H9 (cell line): ENCODE measurements around the gene TPD52L1. TPM values are rescaled to one million over a fixed set of nuclear protein-coding genes. Genes with fewer than 3 reads are reported as not detected.

Experiments
- DNase-seq: peaks from one replicate; pipeline ENCODE4 v3.0.0-alpha.2; 2017
- H2AFZ ChIP-seq: one replicate; pipeline ENCODE4 v1.6.1; 2013; ENCODE audit warnings: mild to moderate bottlenecking, low read length, control low read depth, moderate library complexity
- H2AK5ac ChIP-seq: 2 replicates; pipeline ENCODE4 v1.6.1; 2013; ENCODE audit warnings: low read length, control low read depth, mixed read lengths; ENCODE audit not compliant: insufficient read length
- H2BK120ac ChIP-seq: one replicate; pipeline ENCODE4 v1.6.1; 2013; ENCODE audit warnings: low read depth, mild to moderate bottlenecking, low read length, control low read depth, inconsistent platforms; ENCODE audit not compliant: poor library complexity, severe bottlenecking
- H2BK12ac ChIP-seq: 2 replicates; pipeline ENCODE4 v1.6.1; 2013; ENCODE audit warnings: low read length, control low read depth, mixed read lengths, low read depth; ENCODE audit not compliant: insufficient read length
- H2BK15ac ChIP-seq: 2 replicates; pipeline ENCODE4 v1.6.1; 2013; ENCODE audit warnings: low read depth, low read length, control low read depth
- H2BK20ac ChIP-seq: one replicate; pipeline ENCODE4 v1.6.1; 2013; ENCODE audit warnings: low read depth, mild to moderate bottlenecking, low read length, control low read depth, inconsistent platforms; ENCODE audit not compliant: poor library complexity, severe bottlenecking
- H2BK5ac ChIP-seq: 2 replicates; pipeline ENCODE4 v1.6.1; 2013; ENCODE audit warnings: low read length, control low read depth, mixed read lengths; ENCODE audit not compliant: insufficient read length
- H3K14ac ChIP-seq: 2 replicates; pipeline ENCODE4 v1.6.1; 2013; ENCODE audit warnings: low read length, control low read depth; ENCODE audit not compliant: insufficient read depth
- H3K18ac ChIP-seq: 2 replicates; pipeline ENCODE4 v1.6.1; 2013; ENCODE audit warnings: low read depth, mild to moderate bottlenecking, mixed read lengths, low read length, control low read depth; ENCODE audit not compliant: insufficient read length
- H3K23ac ChIP-seq: 2 replicates; pipeline ENCODE4 v1.6.1; 2013; ENCODE audit warnings: low read length, control low read depth, mixed read lengths, low read depth; ENCODE audit not compliant: insufficient read length
- H3K23me2 ChIP-seq: 2 replicates; pipeline ENCODE4 v1.6.1; 2013; ENCODE audit warnings: low read depth, mild to moderate bottlenecking, mixed read lengths, low read length, control low read depth; ENCODE audit not compliant: insufficient read length, poor library complexity, severe bottlenecking
- H3K27ac ChIP-seq: 2 replicates; pipeline ENCODE4 v1.5.1; 2013; ENCODE audit warnings: low read length, control low read depth, mixed read lengths, low read depth; ENCODE audit not compliant: insufficient read length
- H3K27me3 ChIP-seq: 2 replicates; pipeline ENCODE4 v1.6.1; 2013; ENCODE audit warnings: low read length, control low read depth, inconsistent platforms; ENCODE audit not compliant: insufficient read depth
- H3K4ac ChIP-seq: 2 replicates; pipeline ENCODE4 v1.6.1; 2013; ENCODE audit warnings: low read depth, mild to moderate bottlenecking, control low read depth, inconsistent platforms, low read length, moderate library complexity
- H3K4me1 ChIP-seq: 2 replicates; pipeline ENCODE4 v1.6.1; 2013; ENCODE audit warnings: low read length, control low read depth, inconsistent platforms; ENCODE audit not compliant: insufficient read depth
- H3K4me2 ChIP-seq: 2 replicates; pipeline ENCODE4 v1.6.1; 2013; ENCODE audit warnings: low read length, control low read depth, mixed read lengths; ENCODE audit not compliant: insufficient read length, insufficient read depth
- H3K56ac ChIP-seq: 2 replicates; pipeline ENCODE4 v1.6.1; 2013; ENCODE audit warnings: low read depth, mild to moderate bottlenecking, mixed read lengths, low read length, control low read depth; ENCODE audit not compliant: insufficient read length
- H3K79me1 ChIP-seq: 2 replicates; pipeline ENCODE4 v1.6.1; 2013; ENCODE audit warnings: low read depth, mild to moderate bottlenecking, moderate library complexity, low read length, control low read depth, inconsistent platforms; ENCODE audit not compliant: insufficient read depth, poor library complexity, severe bottlenecking
- H3K79me2 ChIP-seq: 2 replicates; pipeline ENCODE4 v1.6.1; 2013; ENCODE audit warnings: low read length, control low read depth, inconsistent platforms; ENCODE audit not compliant: insufficient read depth
- H3K9ac ChIP-seq: 2 replicates; pipeline ENCODE4 v1.6.1; 2013; ENCODE audit warnings: low read length, control low read depth, mixed read lengths; ENCODE audit not compliant: insufficient read length; ENCODE audit errors: extremely low read depth
- H3K9me3 ChIP-seq: one replicate; pipeline ENCODE4 v1.6.1; 2013; ENCODE audit warnings: low read depth, low read length, inconsistent platforms; ENCODE audit not compliant: control insufficient read depth
- H3T11ph ChIP-seq: one replicate; pipeline ENCODE4 v1.6.1; 2013; ENCODE audit warnings: mild to moderate bottlenecking, low read length, control low read depth, inconsistent platforms
- H4K20me1 ChIP-seq: one replicate; pipeline ENCODE4 v1.6.1; 2013; ENCODE audit not compliant: control insufficient read depth, insufficient read length, insufficient read depth
- H4K5ac ChIP-seq: 2 replicates; pipeline ENCODE4 v1.6.1; 2013; ENCODE audit warnings: low read depth, mild to moderate bottlenecking, mixed read lengths, low read length, control low read depth; ENCODE audit not compliant: insufficient read length
- H4K8ac ChIP-seq: replicated peaks from 2 replicates; pipeline ENCODE4 v1.6.1; 2013; ENCODE audit warnings: low read length, control low read depth, mixed read lengths, low read depth; ENCODE audit not compliant: insufficient read length
- H4K91ac ChIP-seq: 2 replicates; pipeline ENCODE4 v1.6.1; 2013; ENCODE audit warnings: low read depth, mild to moderate bottlenecking, moderate library complexity, mixed read lengths, low read length, control low read depth; ENCODE audit not compliant: insufficient read length
- H3K27ac Mint-ChIP-seq, 3 experiments: 2 replicates in 2 of 3; 3 replicates in 1 of 3; pipeline ENCODE4 v1.8.0; 2020 to 2021; ENCODE audit warnings: mixed read lengths in 3 of 3, mild to moderate bottlenecking in 1 of 3, moderate library complexity in 1 of 3
- H3K27me3 Mint-ChIP-seq: 2 replicates; pipeline ENCODE4 v1.8.0; 2021; ENCODE audit warnings: low read depth, mild to moderate bottlenecking, moderate library complexity, mixed read lengths
- H3K36me3 Mint-ChIP-seq, 3 experiments: 2 replicates in 2 of 3; 3 replicates in 1 of 3; pipeline ENCODE4 v1.8.0; 2020 to 2021; ENCODE audit warnings: low read depth in 3 of 3, mixed read lengths in 3 of 3; ENCODE audit not compliant: insufficient read depth in 1 of 3
- H3K4me1 Mint-ChIP-seq, 2 experiments: 2 replicates each; pipeline ENCODE4 v1.8.0; 2020; ENCODE audit warnings: mixed read lengths in 2 of 2
- H3K4me3 Mint-ChIP-seq, 2 experiments: 2 replicates in 1 of 2; 3 replicates in 1 of 2; pipeline ENCODE4 v1.8.0; 2020 to 2021; ENCODE audit warnings: mild to moderate bottlenecking in 2 of 2, mixed read lengths in 2 of 2, moderate library complexity in 1 of 2
- H3K9me3 Mint-ChIP-seq, 2 experiments: 2 replicates in 1 of 2; 3 replicates in 1 of 2; pipeline ENCODE4 v1.8.0; 2020; ENCODE audit warnings: mild to moderate bottlenecking in 2 of 2, mixed read lengths in 2 of 2, moderate library complexity in 1 of 2
- CTCF ChIP-seq: fragments of 200-600 bp; sonication (generic); conservative IDR thresholded peaks from 3 replicates; pipeline ENCODE4 v1.8.0; 2021; ENCODE audit warnings: antibody characterized with exemption, mild to moderate bottlenecking
- total RNA-seq: library from RNA; stranded (reverse); gene quantifications from 2 replicates; pipeline ENCODE4 v1.2.1, GENCODE V29; 2021

The TPD52L1 gene
- total RNA-seq, 1 experiment from 2014 or later = 6.6 TPM

GRCh38 chr6:125140808-125141207 is 12.8 kb upstream of the TPD52L1 start:
- H3K9me3 Mint-ChIP-seq = peaks cover 6 to 14% of the 10 kb centered on the region in 2 experiments; a peak in 4 of 5 replicates
- no peak for DNase-seq

More at GRCh38 chr6:125140808-125141207, 12.8 kb upstream of the TPD52L1 start:
- Histone ChIP-seq H2AK5ac (no peak overlapping the region), H2BK5ac (no peak overlapping the region), H3K56ac (no peak overlapping the region), H2BK12ac (no peak overlapping the region), H3T11ph (no peak overlapping the region), H2BK20ac (no peak overlapping the region), H4K5ac (no peak overlapping the region), H3K4me1 (no peaks in the 10 kb centered on the region), H3K23ac (no peak overlapping the region), H3K18ac (no peak overlapping the region), H3K4me2 (no peak overlapping the region), H3K14ac (no peak overlapping the region), H3K9ac (no peak overlapping the region), H3K79me1 (no peaks in the 10 kb centered on the region), H2BK15ac (no peak overlapping the region), H2AFZ (no peak overlapping the region), H3K79me2 (no peaks in the 10 kb centered on the region), H3K27me3 (no peaks in the 10 kb centered on the region), H3K23me2 (no peaks in the 10 kb centered on the region), H4K8ac (no peak overlapping the region), H3K9me3 (no peaks in the 10 kb centered on the region), H2BK120ac (no peak overlapping the region), H4K20me1 (no peaks in the 10 kb centered on the region), H3K27ac (no peak overlapping the region), H4K91ac (no peak overlapping the region), H3K4ac (no peak overlapping the region)
- no peak for TF ChIP-seq CTCF
- no peaks in the 10 kb centered on the region; a peak in 1 of 4 replicates for H3K4me1 Mint-ChIP-seq
- H3K27me3 Mint-ChIP-seq = no peaks in the 10 kb centered on the region
- no peak overlapping the region; a peak in 1 of 7 replicates for H3K27ac Mint-ChIP-seq
- peaks cover 0 to 2% (median 0%) of the 10 kb centered on the region in 3 experiments; a peak in 1 of 7 replicates for H3K36me3 Mint-ChIP-seq
- H3K4me3 Mint-ChIP-seq = no peak overlapping the region
